ENCODE measurements around the gene NFIB. TPM values are rescaled to one million over a fixed set of nuclear protein-coding genes. Genes with fewer than 3 reads are reported as not detected.

Gene NFIB
- polyA plus RNA-seq, 1 experiment: 0.47 TPM

DNA sequence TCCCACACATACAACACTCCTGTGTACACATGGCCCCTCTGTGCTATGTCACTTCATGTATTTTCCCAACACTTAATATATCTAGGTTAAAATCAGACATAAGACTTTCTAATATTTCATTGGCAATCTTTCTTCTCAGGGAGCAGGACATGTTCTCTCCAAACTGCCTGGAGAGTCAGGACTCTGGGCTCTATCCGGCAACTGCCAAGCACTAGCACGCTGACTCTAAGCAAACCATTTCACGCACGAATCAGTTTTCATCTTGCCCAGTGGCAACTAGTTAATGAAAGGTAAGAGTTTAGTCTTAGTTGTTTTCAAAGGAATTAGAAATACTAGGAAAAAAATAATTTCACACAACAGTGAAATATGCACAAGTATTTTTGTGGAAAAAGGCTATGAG lies 124.8 kb downstream of the NFIB start:
- TF ChIP-seq, protein P1, sequence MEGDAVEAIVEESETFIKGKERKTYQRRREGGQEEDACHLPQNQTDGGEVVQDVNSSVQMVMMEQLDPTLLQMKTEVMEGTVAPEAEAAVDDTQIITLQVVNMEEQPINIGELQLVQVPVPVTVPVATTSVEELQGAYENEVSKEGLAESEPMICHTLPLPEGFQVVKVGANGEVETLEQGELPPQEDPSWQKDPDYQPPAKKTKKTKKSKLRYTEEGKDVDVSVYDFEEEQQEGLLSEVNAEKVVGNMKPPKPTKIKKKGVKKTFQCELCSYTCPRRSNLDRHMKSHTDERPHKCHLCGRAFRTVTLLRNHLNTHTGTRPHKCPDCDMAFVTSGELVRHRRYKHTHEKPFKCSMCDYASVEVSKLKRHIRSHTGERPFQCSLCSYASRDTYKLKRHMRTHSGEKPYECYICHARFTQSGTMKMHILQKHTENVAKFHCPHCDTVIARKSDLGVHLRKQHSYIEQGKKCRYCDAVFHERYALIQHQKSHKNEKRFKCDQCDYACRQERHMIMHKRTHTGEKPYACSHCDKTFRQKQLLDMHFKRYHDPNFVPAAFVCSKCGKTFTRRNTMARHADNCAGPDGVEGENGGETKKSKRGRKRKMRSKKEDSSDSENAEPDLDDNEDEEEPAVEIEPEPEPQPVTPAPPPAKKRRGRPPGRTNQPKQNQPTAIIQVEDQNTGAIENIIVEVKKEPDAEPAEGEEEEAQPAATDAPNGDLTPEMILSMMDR (IDR thresholded peaks at IDR 0.05; ENCODE audit: insufficient read depth, low read depth, low read length): no peak
- ChIA-PET CTCF (no interaction called here), POLR2A (no interaction called here)
- no peak overlapping the region for H3K4me3 ChIP-seq (ENCODE audit: low read depth, low read length)
- DNase-seq (ENCODE audit: low read depth): no peak
- no peaks in the 10 kb centered on the region for H3K36me3 ChIP-seq (ENCODE audit: control insufficient read depth, insufficient read depth, low read length)
- no peaks in the 10 kb centered on the region for H3K27me3 ChIP-seq (ENCODE audit: control insufficient read depth, insufficient read depth, low read length)

DNA sequence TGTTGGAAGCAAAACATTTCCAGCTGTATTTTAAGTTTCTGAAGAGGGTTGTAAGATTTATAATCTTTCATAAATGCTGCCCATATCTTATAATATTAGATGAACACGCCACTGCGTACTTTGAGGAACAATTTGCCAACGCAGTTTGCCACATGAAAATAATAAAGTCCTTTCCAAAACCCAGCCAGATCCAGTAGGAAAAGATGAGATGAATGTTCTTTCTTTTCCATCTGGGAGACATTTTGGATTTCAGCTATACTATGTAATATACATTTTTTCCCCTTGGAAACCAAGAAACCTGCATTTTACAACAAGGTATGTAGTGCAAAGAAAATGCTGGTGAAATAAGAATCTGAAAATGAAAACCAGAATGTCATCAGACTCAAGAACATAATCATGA lies 125.4 kb downstream of the NFIB start:
- DNase-seq (ENCODE audit: low read depth): no peak
- TF ChIP-seq, protein P1 (IDR thresholded peaks at IDR 0.05; ENCODE audit: insufficient read depth, low read depth, low read length): no peak
- H3K4me3 ChIP-seq (ENCODE audit: low read depth, low read length): no peak overlapping the region
- CTCF ChIA-PET: no interaction called here
- POLR2A ChIA-PET: no interaction called here
- H3K36me3 ChIP-seq (ENCODE audit: control insufficient read depth, insufficient read depth, low read length): no peaks in the 10 kb centered on the region
- H3K27me3 ChIP-seq (ENCODE audit: control insufficient read depth, insufficient read depth, low read length): no peaks in the 10 kb centered on the region

DNA sequence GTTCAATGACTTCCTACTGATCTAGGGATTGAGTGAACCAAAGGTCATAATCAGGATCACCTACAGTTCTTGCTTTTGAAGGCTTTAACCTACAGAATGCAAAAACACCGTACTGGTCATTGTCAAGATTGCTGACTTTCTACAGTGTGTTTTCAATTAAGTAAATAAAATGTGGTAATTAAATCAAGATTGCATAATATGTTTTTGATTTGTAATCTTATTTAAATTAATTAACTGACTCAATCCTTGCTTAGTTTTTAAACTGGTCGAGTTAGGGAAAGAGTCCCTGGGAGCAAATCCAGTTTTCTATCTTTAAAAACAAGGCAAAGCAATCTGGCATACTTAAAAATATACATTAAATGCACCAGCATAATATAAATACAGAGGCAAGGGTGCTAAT lies 125.9 kb downstream of the NFIB start:
- no peak for DNase-seq (ENCODE audit: low read depth)
- H3K27me3 ChIP-seq (ENCODE audit: control insufficient read depth, insufficient read depth, low read length): no peaks in the 10 kb centered on the region
- no peaks in the 10 kb centered on the region for H3K36me3 ChIP-seq (ENCODE audit: control insufficient read depth, insufficient read depth, low read length)
- H3K4me3 ChIP-seq (ENCODE audit: low read depth, low read length): no peak overlapping the region
- TF ChIP-seq, protein P1 (IDR thresholded peaks at IDR 0.05; ENCODE audit: insufficient read depth, low read depth, low read length): no peak
- CTCF ChIA-PET: no interaction called here
- POLR2A ChIA-PET: no interaction called here

DNA sequence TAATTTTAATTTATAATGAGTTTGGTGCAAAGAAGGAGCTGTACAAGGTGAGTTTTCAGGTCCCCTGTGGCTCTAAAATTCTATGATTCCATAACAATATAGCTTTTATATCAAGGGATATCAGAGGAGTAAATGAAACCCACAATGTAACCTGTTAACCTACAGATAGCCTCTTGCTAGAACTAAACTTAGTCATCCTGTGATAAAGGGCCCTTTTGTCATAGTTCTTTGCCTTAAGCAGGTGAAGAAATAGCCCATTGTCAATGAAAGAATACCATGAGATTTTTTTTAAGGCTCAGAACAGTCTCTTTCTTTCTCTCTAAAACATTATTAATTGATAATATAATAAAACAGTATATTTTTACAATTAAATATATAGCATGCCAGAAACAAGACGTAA lies 127.8 kb downstream of the NFIB start:
- Histone ChIP-seq H3K36me3 (ENCODE audit: control insufficient read depth, insufficient read depth, low read length) (no peaks in the 10 kb centered on the region), H3K4me3 (ENCODE audit: low read depth, low read length) (no peak overlapping the region), H3K27me3 (ENCODE audit: control insufficient read depth, insufficient read depth, low read length) (no peaks in the 10 kb centered on the region)
- ChIA-PET POLR2A (no interaction called here), CTCF (no interaction called here)
- TF ChIP-seq, protein P1 (IDR thresholded peaks at IDR 0.05; ENCODE audit: insufficient read depth, low read depth, low read length): no peak
- DNase-seq (ENCODE audit: low read depth): no peak

DNA sequence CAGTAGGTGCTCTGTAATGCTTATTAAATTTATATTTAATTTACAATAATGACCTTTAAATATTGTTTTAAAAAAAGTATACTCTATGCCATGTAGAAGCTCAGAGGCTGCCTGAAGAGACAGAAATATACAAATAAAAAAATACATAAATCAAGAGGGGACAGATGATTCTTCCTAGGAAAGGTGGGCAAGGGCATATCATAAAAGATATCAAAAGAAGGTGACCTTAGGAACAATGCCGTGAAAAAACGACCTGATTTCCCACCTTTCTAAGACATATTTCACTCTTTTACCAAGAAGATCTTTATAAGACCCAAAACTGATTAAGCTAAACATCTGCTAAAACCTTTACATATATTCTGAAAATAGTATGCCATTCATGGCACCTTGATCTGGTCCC lies 128.9 kb downstream of the NFIB start:
- Histone ChIP-seq H3K27me3 (ENCODE audit: control insufficient read depth, insufficient read depth, low read length) (no peaks in the 10 kb centered on the region), H3K4me3 (ENCODE audit: low read depth, low read length) (no peak overlapping the region), H3K36me3 (ENCODE audit: control insufficient read depth, insufficient read depth, low read length) (no peaks in the 10 kb centered on the region)
- TF ChIP-seq, protein P1 (IDR thresholded peaks at IDR 0.05; ENCODE audit: insufficient read depth, low read depth, low read length): no peak
- ChIA-PET CTCF (no interaction called here), POLR2A (no interaction called here)
- DNase-seq (ENCODE audit: low read depth): no peak

Data from BJ (cell line).